HepG2 (cell line): ENCODE measurements around the gene SEMA4B. TPM values are rescaled to one million over a fixed set of nuclear protein-coding genes. Genes with fewer than 3 reads are reported as not detected.

Source experiments
- ATAC-seq: fragments of 200-7000 bp; cut with Tn5 transposase; 3 replicates; pipeline ENCODE4 v1.9.1; 2020; ENCODE audit warnings: mild to moderate bottlenecking, moderate library complexity
- BruUV-seq: library from RNA; stranded (reverse); fragments of 400-500 nt; replicated peaks from 2 replicates; lab custom pipeline; 2021; lab: Mats Ljungman, UMichigan
- CTCF ChIA-PET: fragments of 300-600 bp; formaldehyde crosslinking; extraction: SDS; loops from one replicate; lab custom pipeline; 2021; ENCODE audit warnings: low total read pairs, inconsistent platforms, low intra/inter-chr PET ratio; lab: Yijun Ruan, JAX
- POLR2A ChIA-PET: fragments of 350-600 bp; sonication (Branson Sonifier 250); formaldehyde crosslinking; loops from one replicate; lab custom pipeline; 2020; ENCODE audit warnings: antibody characterized with exemption, inconsistent platforms; lab: Yijun Ruan, JAX
- DNase-seq: peaks from one replicate; pipeline ENCODE4 v3.0.0-alpha.2; 2015; ENCODE audit warnings: low spot score
- FAIRE-seq: peaks from 3 replicates; lab custom pipeline; 2011; peaks lifted over from hg19 to GRCh38; lab: Jason Lieb, UNC
- H2AFZ ChIP-seq: one replicate; pipeline ENCODE4 v1.6.1; 2011; ENCODE audit warnings: low read length, inconsistent platforms
- H3K27ac ChIP-seq: fragments of 300-600 bp; 3 replicates; pipeline ENCODE4 v1.8.0; 2011; ENCODE audit warnings: mixed run types, mild to moderate bottlenecking, mixed read lengths, low read length, inconsistent platforms; ENCODE audit not compliant: insufficient read depth; ENCODE audit errors: extremely low read length
- H3K27me3 ChIP-seq, 2 experiments: fragments of 200-600 bp in 1 of 2; 2 replicates in 1 of 2; 3 replicates in 1 of 2; pipeline versions ENCODE4 v1.6.0 to v1.8.0; 2011; ENCODE audit warnings: low read length in 2 of 2, mild to moderate bottlenecking in 2 of 2, moderate library complexity in 2 of 2, inconsistent platforms in 1 of 2; ENCODE audit not compliant: insufficient read depth in 2 of 2, control insufficient read depth in 1 of 2
- H3K36me3 ChIP-seq, 2 experiments: fragments of 200-600 bp in 1 of 2; replicated peaks in 1 of 2; 2 replicates in 1 of 2; 3 replicates in 1 of 2; pipeline versions ENCODE4 v1.5.1 to v1.8.0; 2011; ENCODE audit warnings: low read length in 2 of 2, inconsistent platforms in 1 of 2; ENCODE audit not compliant: insufficient read depth in 2 of 2, control insufficient read depth in 1 of 2
- H3K4me1 ChIP-seq: 2 replicates; pipeline ENCODE4 v1.5.1; 2012; ENCODE audit warnings: low read length, inconsistent platforms; ENCODE audit not compliant: insufficient read depth
- H3K4me2 ChIP-seq: 2 replicates; pipeline ENCODE4 v1.6.0; 2011; ENCODE audit warnings: low read depth, low read length, inconsistent platforms
- H3K4me3 ChIP-seq, 3 experiments: fragments of 200-600 bp in 1 of 3; sonication (generic), shearing (Covaris generic) in 1 of 3; replicated peaks in 1 of 3; 2 replicates each; pipeline ENCODE4 v1.5.1; 2011 to 2016; ENCODE audit warnings: low read length in 3 of 3, inconsistent platforms in 2 of 3, low read depth in 2 of 3, mild to moderate bottlenecking in 2 of 3, control low read depth in 1 of 3, mixed read lengths in 1 of 3; ENCODE audit not compliant: insufficient read depth in 1 of 3
- H3K79me2 ChIP-seq: one replicate; pipeline ENCODE4 v1.6.1; 2011; ENCODE audit warnings: low read length, inconsistent platforms; ENCODE audit not compliant: insufficient read depth
- H3K9ac ChIP-seq: 2 replicates; pipeline ENCODE4 v1.6.0; 2011; ENCODE audit warnings: mild to moderate bottlenecking, low read depth, low read length, inconsistent platforms; ENCODE audit not compliant: insufficient read depth
- H3K9me3 ChIP-seq: 2 replicates; pipeline ENCODE4 v1.5.1; 2012; ENCODE audit warnings: mild to moderate bottlenecking, low read length
- H4K20me1 ChIP-seq: 2 replicates; pipeline ENCODE4 v1.6.0; 2011; ENCODE audit warnings: inconsistent platforms, mild to moderate bottlenecking, low read length, moderate library complexity; ENCODE audit not compliant: insufficient read depth
- FOXO1 ChIP-seq: sonication (generic); formaldehyde crosslinking; IDR thresholded peaks from 2 replicates; pipeline ENCODE4 v1.4.0; 2020; ENCODE audit warnings: missing genetic modification reagents
- KDM2A ChIP-seq: sonication (generic); formaldehyde crosslinking; IDR thresholded peaks from 2 replicates; pipeline ENCODE4 v1.4.0; 2020; ENCODE audit warnings: low read depth, missing genetic modification reagents, borderline replicate concordance
- MATR3 ChIP-seq: sonication (generic); formaldehyde crosslinking; IDR thresholded peaks from 2 replicates; pipeline ENCODE4 v1.4.0; 2020; ENCODE audit warnings: missing genetic modification reagents
- MTA1 ChIP-seq: sonication (generic); formaldehyde crosslinking; IDR thresholded peaks from 2 replicates; pipeline ENCODE4 v1.4.0; 2020; ENCODE audit warnings: missing genetic modification reagents, mild to moderate bottlenecking, borderline replicate concordance
- SAP130 ChIP-seq: IDR thresholded peaks from 2 replicates; pipeline ENCODE4 v1.6.1; 2016; ENCODE audit warnings: low read depth
- ZNF460 ChIP-seq: sonication (generic); formaldehyde crosslinking; IDR thresholded peaks from 2 replicates; pipeline ENCODE4 v1.5.1; 2020; ENCODE audit warnings: missing genetic modification reagents, mild to moderate bottlenecking, borderline replicate concordance
- ZNF7 ChIP-seq: IDR thresholded peaks from 2 replicates; pipeline ENCODE4 v1.6.1; 2016; ENCODE audit warnings: missing biosample characterization, missing genetic modification reagents
- ZNF713 ChIP-seq: sonication (generic); formaldehyde crosslinking; IDR thresholded peaks from 2 replicates; pipeline ENCODE4 v1.4.0; 2020; ENCODE audit warnings: mild to moderate bottlenecking, missing genetic modification reagents
- WGBS: methylation state at CpG from one replicate; pipeline ENCODE4 v1.1.6; 2017; ENCODE audit warnings: low lambda C conversion rate; 5-methylcytosine and 5-hydroxymethylcytosine counted together
- in situ Hi-C: cut with HindIII; loops from 2 replicates; pipeline ENCODE4 v1.10.0; 2017; ENCODE audit warnings: low pct_unique_long_range_greater_than_20kb; ENCODE audit not compliant: extremely low pct_ligation_motif_present
- intact Hi-C: fragments of 100-400 bp; cut with micrococcal nuclease; formaldehyde crosslinking; loops from one replicate; pipeline ENCODE4 v1.10.0; 2022; ENCODE audit not compliant: unreplicated experiment
- polyA plus RNA-seq, 8 experiments: library from polyadenylated mRNA; depleted of rRNA in 3 of 8; stranded (reverse) in 7 of 8; unstranded in 1 of 8; fragments of >200 nt; fragmentation: Illumina TruSeq in 4 of 8; extraction: Trizol in 4 of 8; gene quantifications; 2 replicates each; pipeline versions ENCODE4 v1.2.1 to v1.2.3, GENCODE V29; 2011 to 2016; ENCODE audit warnings: low read depth in 4 of 8, missing spikeins in 1 of 8, mixed read lengths in 1 of 8; ENCODE audit not compliant: insufficient read depth in 1 of 8
- total RNA-seq, 5 experiments: library from RNA; depleted of rRNA; stranded (reverse); fragments of >200 nt; fragmentation: Illumina TruSeq; extraction: Trizol; gene quantifications; 2 replicates each; pipeline ENCODE4 v1.2.3, GENCODE V29; 2016; ENCODE audit warnings: low read depth in 1 of 5
- TF ChIP-seq, protein P1 (sequence below): sonication (generic); formaldehyde crosslinking; IDR thresholded peaks from 2 replicates; pipeline ENCODE4 v1.4.0; 2020; ENCODE audit warnings: mild to moderate bottlenecking, missing genetic modification reagents
- TF ChIP-seq, protein P2 (sequence below): sonication (generic); formaldehyde crosslinking; IDR thresholded peaks from 2 replicates; pipeline ENCODE4 v1.4.0; 2020; ENCODE audit warnings: missing genetic modification reagents, borderline replicate concordance
- TF ChIP-seq, protein P3 (sequence below): IDR thresholded peaks from 2 replicates; pipeline ENCODE4 v1.6.1; 2016; ENCODE audit warnings: low read depth, control low read depth

Gene SEMA4B
- total and polyA plus RNA-seq, 2 of the 13 experiments (the other 11 are each of a cell fraction or from before 2014, with no cell fraction given), result 2.1 to 17.0 TPM

DNA sequence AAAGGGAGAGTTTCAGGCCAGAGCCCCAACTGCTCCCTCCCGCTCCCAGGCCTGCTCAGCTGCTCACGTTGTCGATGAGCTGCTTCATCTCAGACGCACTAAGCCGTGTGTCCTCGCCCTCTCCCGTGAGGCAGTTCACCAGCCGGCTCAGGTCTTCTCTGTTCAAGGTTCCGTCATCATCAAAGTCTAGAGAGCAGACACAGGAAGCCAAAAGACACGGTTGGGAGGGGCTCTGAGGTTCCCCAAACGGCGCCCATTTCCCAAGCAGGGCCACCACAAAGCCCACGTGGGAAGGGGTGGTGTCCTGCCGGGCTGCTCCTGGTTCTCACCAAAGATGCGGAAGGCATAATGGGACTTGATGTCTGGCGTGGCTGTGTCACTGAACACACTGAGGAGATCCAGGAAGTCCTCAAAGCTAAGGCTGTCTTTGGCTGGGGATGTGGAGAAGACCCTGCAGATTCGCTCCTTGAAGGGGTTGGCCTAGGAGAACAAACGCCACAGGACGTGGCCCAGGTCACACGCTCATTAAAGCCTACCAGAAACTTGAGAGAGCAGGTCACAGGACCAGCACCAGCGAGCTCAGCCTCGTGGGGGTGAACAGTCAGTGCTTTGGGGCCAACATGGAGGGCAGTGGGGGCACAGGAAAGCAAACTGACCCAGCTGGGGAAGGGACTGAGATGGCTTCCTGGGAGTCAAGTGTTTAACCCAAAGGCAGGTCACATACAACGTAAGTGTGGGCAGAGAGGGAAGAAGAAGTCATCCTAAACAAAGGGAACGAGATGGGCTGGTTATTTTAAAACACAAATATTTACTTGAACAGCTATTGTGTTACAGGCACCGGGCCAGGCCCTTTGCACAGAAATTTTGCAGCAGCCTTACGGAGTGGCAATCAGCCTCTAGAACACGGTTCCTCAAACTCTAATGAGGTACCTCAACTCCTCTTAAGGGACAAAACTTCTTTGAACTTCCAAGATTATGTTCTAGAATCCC lies 30.2 kb downstream of the SEMA4B start:
- Histone ChIP-seq H3K36me3 (peaks cover 11 to 38% of the 10 kb centered on the region in 2 experiments), H3K9me3 (no peaks in the 10 kb centered on the region), H3K4me1 (peaks cover 28% of the 10 kb centered on the region), H3K27me3 (no peaks in the 10 kb centered on the region; a peak in 1 of 5 replicates), H3K79me2 (peaks cover 8% of the 10 kb centered on the region), H2AFZ (no peak overlapping the region), H3K9ac (no peak overlapping the region), H3K4me3 (no peak overlapping the region), H3K4me2 (no peak overlapping the region; the same call in 1 of the 2 replicates), H3K27ac (no peak overlapping the region), H4K20me1 (no peaks in the 10 kb centered on the region)
- intact Hi-C loops (loop anchor here (5.0 kb wide), 1 partner anchor 36 kb away; the partner anchor contains the start of gene NGRN), in situ Hi-C loops (no loop called here)
- FAIRE-seq (no peak), ATAC-seq (no peak), DNase-seq (no peak)
- 87% methylated on average over 17 of the region's 27 CpGs for WGBS
- POLR2A ChIA-PET, result no interaction called here
- no TSS peak for BruUV-seq
- 0 out of 2 replicates have a peak, but pooled peaks have one; percentile 34 for TF ChIP-seq ZNF7
- no peak for TF ChIP-seq MATR3 (CRISPR knock-in tag)
- CTCF ChIA-PET, result interaction anchor here (1.4 kb wide), 1 partner anchor 88 kb away, joined by 3 read pairs; no protein-coding TSS in a partner anchor

DNA sequence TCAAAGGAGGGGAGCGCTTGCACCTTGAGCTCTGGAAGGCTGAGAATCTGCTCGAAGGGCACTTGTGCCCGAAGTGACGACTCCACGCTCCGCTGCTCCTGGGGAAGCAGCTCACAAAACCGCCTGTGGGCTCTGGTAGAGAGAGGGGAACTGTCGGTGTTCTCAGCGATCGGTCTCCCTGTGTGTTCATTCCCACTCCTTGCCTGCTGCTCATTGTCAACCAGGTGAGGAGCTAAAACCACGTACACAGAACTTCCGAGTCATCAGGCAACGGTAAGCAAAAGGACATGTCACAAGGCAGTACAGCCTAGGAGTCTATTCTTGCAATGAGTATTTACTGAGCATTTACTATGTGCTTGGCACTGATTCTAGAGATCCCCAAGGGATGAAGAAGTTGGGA lies 31.1 kb downstream of the SEMA4B start:
- peak overlapping the region; percentile 89 for H3K4me2 ChIP-seq

More for the DNA sequence above, 31.1 kb downstream of the SEMA4B start:
- H3K4me3 ChIP-seq, result peak overlapping the region in 1 of 3 experiments; percentile 86; a peak in 2 of 6 replicates
- intact Hi-C loops (loop anchor here (5.0 kb wide), 1 partner anchor 35 kb away; the partner anchor contains the start of gene NGRN), in situ Hi-C loops (no loop called here)
- DNase-seq (no peak), ATAC-seq (no peak), FAIRE-seq (no peak)
- peaks cover 28% of the 10 kb centered on the region for H3K4me1 ChIP-seq
- H3K79me2 ChIP-seq, result peaks cover 8% of the 10 kb centered on the region
- H2AFZ ChIP-seq, result no peak overlapping the region
- no TSS peak for BruUV-seq
- no peaks in the 10 kb centered on the region for H4K20me1 ChIP-seq
- CTCF ChIA-PET, result interaction anchor here (1.4 kb wide), 1 partner anchor 89 kb away, joined by 3 read pairs; no protein-coding TSS in a partner anchor
- WGBS, result 89% methylated on average over 12 of the region's 13 CpGs
- peak overlapping the region; percentile 15 for H3K9ac ChIP-seq
- TF ChIP-seq SAP130 (peak; percentile 17; the same call in 1 of the 2 replicates), FOXO1 (CRISPR knock-in tag) (no peak), ZNF713 (CRISPR knock-in tag) (no peak), KDM2A (CRISPR knock-in tag) (no peak), ZNF460 (CRISPR knock-in tag) (no peak), MTA1 (CRISPR knock-in tag) (no peak)
- TF ChIP-seq, protein P1, sequence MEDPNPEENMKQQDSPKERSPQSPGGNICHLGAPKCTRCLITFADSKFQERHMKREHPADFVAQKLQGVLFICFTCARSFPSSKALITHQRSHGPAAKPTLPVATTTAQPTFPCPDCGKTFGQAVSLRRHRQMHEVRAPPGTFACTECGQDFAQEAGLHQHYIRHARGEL, result no peak
- TF ChIP-seq, protein P2, sequence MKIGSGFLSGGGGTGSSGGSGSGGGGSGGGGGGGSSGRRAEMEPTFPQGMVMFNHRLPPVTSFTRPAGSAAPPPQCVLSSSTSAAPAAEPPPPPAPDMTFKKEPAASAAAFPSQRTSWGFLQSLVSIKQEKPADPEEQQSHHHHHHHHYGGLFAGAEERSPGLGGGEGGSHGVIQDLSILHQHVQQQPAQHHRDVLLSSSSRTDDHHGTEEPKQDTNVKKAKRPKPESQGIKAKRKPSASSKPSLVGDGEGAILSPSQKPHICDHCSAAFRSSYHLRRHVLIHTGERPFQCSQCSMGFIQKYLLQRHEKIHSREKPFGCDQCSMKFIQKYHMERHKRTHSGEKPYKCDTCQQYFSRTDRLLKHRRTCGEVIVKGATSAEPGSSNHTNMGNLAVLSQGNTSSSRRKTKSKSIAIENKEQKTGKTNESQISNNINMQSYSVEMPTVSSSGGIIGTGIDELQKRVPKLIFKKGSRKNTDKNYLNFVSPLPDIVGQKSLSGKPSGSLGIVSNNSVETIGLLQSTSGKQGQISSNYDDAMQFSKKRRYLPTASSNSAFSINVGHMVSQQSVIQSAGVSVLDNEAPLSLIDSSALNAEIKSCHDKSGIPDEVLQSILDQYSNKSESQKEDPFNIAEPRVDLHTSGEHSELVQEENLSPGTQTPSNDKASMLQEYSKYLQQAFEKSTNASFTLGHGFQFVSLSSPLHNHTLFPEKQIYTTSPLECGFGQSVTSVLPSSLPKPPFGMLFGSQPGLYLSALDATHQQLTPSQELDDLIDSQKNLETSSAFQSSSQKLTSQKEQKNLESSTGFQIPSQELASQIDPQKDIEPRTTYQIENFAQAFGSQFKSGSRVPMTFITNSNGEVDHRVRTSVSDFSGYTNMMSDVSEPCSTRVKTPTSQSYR (CRISPR knock-in tag), result no peak
- TF ChIP-seq, protein P3, sequence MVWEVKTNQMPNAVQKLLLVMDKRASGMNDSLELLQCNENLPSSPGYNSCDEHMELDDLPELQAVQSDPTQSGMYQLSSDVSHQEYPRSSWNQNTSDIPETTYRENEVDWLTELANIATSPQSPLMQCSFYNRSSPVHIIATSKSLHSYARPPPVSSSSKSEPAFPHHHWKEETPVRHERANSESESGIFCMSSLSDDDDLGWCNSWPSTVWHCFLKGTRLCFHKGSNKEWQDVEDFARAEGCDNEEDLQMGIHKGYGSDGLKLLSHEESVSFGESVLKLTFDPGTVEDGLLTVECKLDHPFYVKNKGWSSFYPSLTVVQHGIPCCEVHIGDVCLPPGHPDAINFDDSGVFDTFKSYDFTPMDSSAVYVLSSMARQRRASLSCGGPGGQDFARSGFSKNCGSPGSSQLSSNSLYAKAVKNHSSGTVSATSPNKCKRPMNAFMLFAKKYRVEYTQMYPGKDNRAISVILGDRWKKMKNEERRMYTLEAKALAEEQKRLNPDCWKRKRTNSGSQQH (CRISPR knock-in tag), result no peak
- no peaks in the 10 kb centered on the region; a peak in 1 of 5 replicates for H3K27me3 ChIP-seq
- H3K9me3 ChIP-seq, result no peaks in the 10 kb centered on the region
- H3K27ac ChIP-seq, result no peak overlapping the region
- POLR2A ChIA-PET, result interaction anchor here (1.3 to 2.0 kb wide), 4 partner anchors 31 to 66 kb away, joined by 3 to 12 read pairs (median 8); partner anchors contain the start of genes NGRN and SEMA4B
- peaks cover 11 to 38% of the 10 kb centered on the region in 2 experiments for H3K36me3 ChIP-seq
